Spleen (tissue), 11 donors: ENCODE results near the gene ARHGAP6. TPM values are rescaled to one million over a fixed set of nuclear protein-coding genes. Genes with fewer than 3 reads are reported as not detected.

Experiments
- DNase-seq: peaks from one replicate; pipeline ENCODE4 v3.0.0-alpha.2; 2020
- H3K27ac ChIP-seq, 8 donors: fragments of 200-600 bp; sonication (generic) in 7 of 8; 1 replicate in 4 of 8; 2 replicates in 4 of 8; pipeline versions ENCODE4 v1.5.0 to v1.8.0; 2016 to 2021; ENCODE audit warnings: inconsistent platforms in 4 of 8, mild to moderate bottlenecking in 4 of 8, moderate library complexity in 1 of 8
- H3K27me3 ChIP-seq, 7 donors: fragments of 200-600 bp; sonication (generic) in 6 of 7; replicated peaks in 1 of 7; 1 replicate in 4 of 7; 2 replicates in 3 of 7; pipeline versions ENCODE4 v1.5.0 to v1.8.0; 2016 to 2021; ENCODE audit warnings: inconsistent platforms in 3 of 7, mild to moderate bottlenecking in 1 of 7
- H3K36me3 ChIP-seq, 6 donors: fragments of 200-600 bp; sonication (generic) in 5 of 6; 1 replicate in 4 of 6; 2 replicates in 2 of 6; pipeline versions ENCODE4 v1.5.0 to v1.8.0; 2016 to 2021; ENCODE audit warnings: inconsistent platforms in 2 of 6
- H3K4me1 ChIP-seq, 6 donors: fragments of 200-600 bp; sonication (generic) in 5 of 6; 1 replicate in 3 of 6; 2 replicates in 3 of 6; pipeline versions ENCODE4 v1.5.0 to v1.8.0; 2016 to 2021; ENCODE audit warnings: inconsistent platforms in 3 of 6
- H3K4me3 ChIP-seq, 8 donors: fragments of 200-600 bp; sonication (generic) in 7 of 8; 1 replicate in 4 of 8; 2 replicates in 4 of 8; pipeline versions ENCODE4 v1.5.0 to v1.8.0; 2016 to 2021; ENCODE audit warnings: inconsistent platforms in 4 of 8, mild to moderate bottlenecking in 4 of 8, moderate library complexity in 2 of 8
- H3K9me3 ChIP-seq, 8 donors: fragments of 200-600 bp; sonication (generic) in 7 of 8; 1 replicate in 4 of 8; 2 replicates in 4 of 8; pipeline versions ENCODE4 v1.5.0 to v1.8.0; 2016 to 2021; ENCODE audit warnings: inconsistent platforms in 4 of 8
- POLR2A ChIP-seq, 3 donors: fragments of 450-650 bp; IDR thresholded peaks; one replicate each; pipeline ENCODE4 v1.5.1; 2017; ENCODE audit warnings: antibody characterized with exemption in 3 of 3, mild to moderate bottlenecking in 1 of 3
- POLR2AphosphoS5 ChIP-seq, 3 donors: sonication (generic); formaldehyde crosslinking; IDR thresholded peaks; one replicate each; pipeline ENCODE4 v1.5.1; 2017; ENCODE audit warnings: antibody characterized with exemption in 3 of 3
- WGBS, 5 donors: extraction: QIAGEN DNeasy Blood & Tissue Kit in 3 of 5; methylation state at CpG; one replicate each; pipeline versions ENCODE4 v1.1.5 to v1.1.7; 2013 to 2018; 5-methylcytosine and 5-hydroxymethylcytosine counted together
- intact Hi-C: fragments of 100-400 bp; cut with DNase I; formaldehyde crosslinking; loops from one replicate; pipeline ENCODE4 v1.15.0; 2023; ENCODE audit warnings: low total_unique reads
- polyA plus RNA-seq, 3 donors: library from polyadenylated mRNA; stranded (reverse); fragments of 200-250 nt; gene quantifications; one replicate each; pipeline ENCODE4 v1.2.1, GENCODE V29; 2013
- total RNA-seq, 7 donors: library from RNA; depleted of rRNA in 3 of 7; stranded (reverse); fragments of >200 nt in 3 of 7; fragmentation: NEBNext Ultra II Directional in 4 of 7; extraction: Animal tissue kit (Norgen Biotek cat#: 25700) in 4 of 7; gene quantifications; one replicate each; pipeline versions ENCODE4 v1.1.0 to v1.2.1, GENCODE V29; 2016 to 2021
- TF ChIP-seq, protein P1 (sequence below), 11 experiments: fragments of 200-600 bp in 7 of 11; fragments of 450-650 bp in 4 of 11; sonication (generic) in 4 of 11; IDR thresholded peaks in 8 of 11; conservative IDR thresholded peaks in 3 of 11; 1 replicate in 7 of 11; 2 replicates in 4 of 11; pipeline versions ENCODE4 v1.4.0 to v1.8.0; 2016 to 2021; ENCODE audit warnings: antibody characterized with exemption in 11 of 11, inconsistent platforms in 4 of 11, mild to moderate bottlenecking in 1 of 11
- donor health status: healthy with polysubstance abuse.
- donor health status: DM: no; HTN: no; CAD: no; lungs with moderate emphysema.
- donor health status: DM: no; HTN: no; CAD: no.
- donor health status: Bipolar disorder and iron deficiency.
- donor health status: healthy.
- donor health status: DM: no; HTN: no; CAD: no.
- donor health status: DM: yes; HTN: yes; CAD: no.

ARHGAP6 gene
- total and polyA plus RNA-seq, 10 donors = 2.0 to 20.8 (median 12.7) TPM

DNA sequence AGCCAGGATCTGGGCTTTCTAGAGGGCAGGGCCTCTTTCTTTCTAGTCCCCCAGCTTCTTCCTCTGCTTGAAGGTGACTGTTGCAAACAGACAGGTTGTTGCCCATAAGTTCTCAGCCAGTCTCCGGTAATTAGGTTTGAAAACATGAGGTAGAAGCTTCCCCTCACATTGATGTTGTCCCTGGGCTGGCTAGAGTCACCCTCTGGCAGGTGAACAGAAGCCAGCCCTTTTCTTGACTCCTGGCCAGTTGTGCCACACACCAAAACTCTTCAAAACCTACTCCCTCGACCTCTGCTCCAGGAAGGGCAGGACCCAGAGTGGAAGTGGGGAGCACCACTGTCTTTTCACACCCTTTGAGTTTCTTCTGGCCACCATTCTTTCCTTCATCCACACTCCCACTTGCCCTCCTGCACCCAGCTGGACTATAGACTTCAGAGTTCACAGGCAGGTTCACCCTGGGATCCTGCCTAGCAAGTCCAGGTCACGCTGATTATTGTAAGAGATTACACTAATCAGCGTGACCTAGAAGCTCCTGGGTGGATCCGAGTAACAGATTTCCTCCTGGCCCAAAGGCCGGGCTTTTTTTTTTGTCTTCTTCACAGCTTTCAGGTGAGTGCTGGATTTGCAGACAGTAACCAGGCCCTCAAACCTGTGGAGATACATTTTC lies 37.4 kb upstream of the ARHGAP6 start:
- no peaks in the 10 kb centered on the region for H3K9me3 ChIP-seq
- TF ChIP-seq, protein P1, sequence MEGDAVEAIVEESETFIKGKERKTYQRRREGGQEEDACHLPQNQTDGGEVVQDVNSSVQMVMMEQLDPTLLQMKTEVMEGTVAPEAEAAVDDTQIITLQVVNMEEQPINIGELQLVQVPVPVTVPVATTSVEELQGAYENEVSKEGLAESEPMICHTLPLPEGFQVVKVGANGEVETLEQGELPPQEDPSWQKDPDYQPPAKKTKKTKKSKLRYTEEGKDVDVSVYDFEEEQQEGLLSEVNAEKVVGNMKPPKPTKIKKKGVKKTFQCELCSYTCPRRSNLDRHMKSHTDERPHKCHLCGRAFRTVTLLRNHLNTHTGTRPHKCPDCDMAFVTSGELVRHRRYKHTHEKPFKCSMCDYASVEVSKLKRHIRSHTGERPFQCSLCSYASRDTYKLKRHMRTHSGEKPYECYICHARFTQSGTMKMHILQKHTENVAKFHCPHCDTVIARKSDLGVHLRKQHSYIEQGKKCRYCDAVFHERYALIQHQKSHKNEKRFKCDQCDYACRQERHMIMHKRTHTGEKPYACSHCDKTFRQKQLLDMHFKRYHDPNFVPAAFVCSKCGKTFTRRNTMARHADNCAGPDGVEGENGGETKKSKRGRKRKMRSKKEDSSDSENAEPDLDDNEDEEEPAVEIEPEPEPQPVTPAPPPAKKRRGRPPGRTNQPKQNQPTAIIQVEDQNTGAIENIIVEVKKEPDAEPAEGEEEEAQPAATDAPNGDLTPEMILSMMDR (IDR thresholded peaks at IDR 0.05 in 8 of 11, conservative IDR thresholded peaks at IDR 0.05 in 3 of 11) = no peak
- TF ChIP-seq POLR2A (IDR thresholded peaks at IDR 0.05) (no peak), POLR2AphosphoS5 (IDR thresholded peaks at IDR 0.05) (no peak)
- no peaks in the 10 kb centered on the region for H3K36me3 ChIP-seq
- no peak overlapping the region for H3K27ac ChIP-seq
- intact Hi-C loops = no loop called here
- no peak overlapping the region for H3K4me3 ChIP-seq
- no peak for DNase-seq
- H3K4me1 ChIP-seq = no peaks in the 10 kb centered on the region
- WGBS, 5 donors = 42 to 94% (median 73%) methylated on average over 5 to 6 of the region's 6 CpGs
- H3K27me3 ChIP-seq = peaks cover 0 to 3% (median 0%) of the 10 kb centered on the region in 7 donors

DNA sequence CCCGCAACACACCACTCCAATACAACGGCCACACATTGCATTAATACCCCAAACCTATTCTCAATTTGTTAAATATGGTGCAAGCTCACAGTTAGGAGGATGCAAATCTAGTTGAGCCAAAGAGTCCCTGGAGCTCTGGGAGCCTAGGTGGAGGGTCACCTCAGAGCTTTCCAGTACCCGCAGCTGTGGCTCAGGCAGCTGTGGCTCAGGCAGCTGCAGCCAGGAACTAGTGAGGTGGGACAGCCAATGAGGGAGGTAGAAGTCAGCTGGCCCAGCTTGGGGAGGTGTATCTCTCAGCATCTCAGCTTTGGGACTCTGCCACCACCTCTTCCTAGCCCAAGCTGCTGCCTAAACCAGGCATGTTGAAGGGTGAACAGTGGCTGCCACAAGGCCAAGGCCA lies 36.7 kb upstream of the ARHGAP6 start:
- no peaks in the 10 kb centered on the region for H3K4me1 ChIP-seq

DNA sequence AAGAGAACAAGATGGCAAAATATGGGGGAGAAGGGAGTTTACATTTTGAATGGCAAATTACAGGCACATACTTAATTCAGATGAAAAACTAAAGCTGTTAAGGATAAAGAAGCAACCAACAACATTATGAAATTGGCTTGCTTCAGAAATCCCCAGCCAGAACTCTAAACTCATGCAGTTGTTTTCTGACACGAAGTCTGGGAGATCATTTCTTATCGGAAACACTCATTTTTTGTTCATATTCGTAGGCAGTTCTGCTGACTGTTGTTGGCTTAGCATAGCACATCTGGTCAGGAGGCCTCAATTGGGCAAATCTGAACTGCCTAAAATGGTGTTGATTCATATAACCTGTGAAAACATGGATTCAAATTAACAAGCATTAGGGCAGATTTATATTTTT lies 33.0 kb upstream of the ARHGAP6 start:
- intact Hi-C loops = no loop called here
- peak overlapping the region in 2 of 8 donors; percentile 7 for H3K27ac ChIP-seq
- no peak for DNase-seq
- peaks cover 0 to 11% (median 0%) of the 10 kb centered on the region in 7 donors for H3K27me3 ChIP-seq
- no peaks in the 10 kb centered on the region for H3K4me1 ChIP-seq
- H3K36me3 ChIP-seq = no peaks in the 10 kb centered on the region
- no peak overlapping the region for H3K4me3 ChIP-seq
- 77 to 90% (median 84%) methylated on average over 3 of the region's 3 CpGs for WGBS, 5 donors
- H3K9me3 ChIP-seq = no peaks in the 10 kb centered on the region
- TF ChIP-seq POLR2A (IDR thresholded peaks at IDR 0.05) (no peak), POLR2AphosphoS5 (IDR thresholded peaks at IDR 0.05) (no peak)
- TF ChIP-seq, protein P1 (IDR thresholded peaks at IDR 0.05 in 8 of 11, conservative IDR thresholded peaks at IDR 0.05 in 3 of 11) = no peak

More for the DNA sequence above, 36.7 kb upstream of the ARHGAP6 start:
- Histone ChIP-seq H3K27me3 (peaks cover 0 to 3% (median 0%) of the 10 kb centered on the region in 7 donors), H3K4me3 (no peak overlapping the region), H3K9me3 (no peaks in the 10 kb centered on the region), H3K36me3 (no peaks in the 10 kb centered on the region), H3K27ac (no peak overlapping the region)
- TF ChIP-seq POLR2AphosphoS5 (IDR thresholded peaks at IDR 0.05) = no peak
- TF ChIP-seq POLR2A (IDR thresholded peaks at IDR 0.05) = no peak
- TF ChIP-seq, protein P1 (IDR thresholded peaks at IDR 0.05 in 8 of 11, conservative IDR thresholded peaks at IDR 0.05 in 3 of 11) = no peak
- intact Hi-C loops = no loop called here
- 77 to 87% (median 81%) methylated on average over 2 to 3 of the region's 3 CpGs for WGBS, 5 donors
- no peak for DNase-seq

DNA sequence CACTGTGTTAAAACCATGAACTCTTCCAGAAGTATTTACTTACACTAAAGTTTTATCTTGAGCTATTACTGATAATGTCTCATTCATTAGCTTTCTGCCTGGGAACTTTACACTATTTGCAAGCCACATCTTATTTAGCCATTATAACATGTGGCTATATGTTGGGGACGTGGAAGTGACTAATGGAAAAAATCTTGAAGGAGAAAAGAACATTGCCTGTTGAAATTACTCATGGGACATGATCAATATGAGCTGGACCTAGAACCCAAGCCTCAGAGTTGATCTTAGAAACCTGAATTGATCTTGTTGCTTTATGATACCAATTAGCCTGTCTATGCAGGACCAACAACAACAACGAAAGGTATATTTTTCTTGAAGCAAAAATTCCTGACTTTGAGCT lies 22.5 kb upstream of the ARHGAP6 start:
- intact Hi-C loops = no loop called here
- 65 to 89% (median 76%) methylated on average over 2 of the region's 2 CpGs for WGBS, 5 donors

More for the DNA sequence above, 22.5 kb upstream of the ARHGAP6 start:
- Histone ChIP-seq H3K27me3 (no peaks in the 10 kb centered on the region), H3K36me3 (no peaks in the 10 kb centered on the region), H3K27ac (no peak overlapping the region), H3K4me1 (no peaks in the 10 kb centered on the region), H3K9me3 (no peaks in the 10 kb centered on the region), H3K4me3 (no peak overlapping the region)
- TF ChIP-seq, protein P1 (IDR thresholded peaks at IDR 0.05 in 8 of 11, conservative IDR thresholded peaks at IDR 0.05 in 3 of 11) = no peak
- TF ChIP-seq POLR2AphosphoS5 (IDR thresholded peaks at IDR 0.05) (no peak), POLR2A (IDR thresholded peaks at IDR 0.05) (no peak)
- DNase-seq = no peak
